GM21367 (cell line): ENCODE data around the gene NCAM2.
"Not testable (repeated sequence)": the region's sequence is repeated elsewhere in the genome, so short reads cannot be mapped to it uniquely, and the experiment has no call there.

Source experiments
- ATAC-seq: cut with Tn5 transposase; IDR thresholded peaks from one replicate; pipeline ENCODE4 v1.9.1; 2021; ENCODE audit not compliant: unreplicated experiment

The NCAM2 gene

DNA sequence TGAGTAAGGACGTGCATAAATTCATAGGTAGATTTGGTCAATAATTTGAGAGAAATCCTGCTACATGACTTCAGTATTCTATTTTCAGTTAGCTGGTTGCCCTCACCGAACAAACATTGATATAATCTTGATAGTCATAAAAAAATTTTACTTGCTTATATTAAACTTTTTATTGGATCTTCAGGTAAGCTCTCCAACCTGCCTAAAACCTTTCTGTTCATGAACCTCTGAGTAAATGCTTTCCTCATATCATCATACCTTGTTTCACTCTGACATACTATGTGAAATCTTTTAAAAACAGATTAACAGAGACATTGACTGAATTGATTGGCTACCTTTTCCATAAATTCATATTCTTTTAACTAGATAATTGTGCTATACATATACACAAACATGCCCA, 299.0 kb downstream of the NCAM2 start:
- ATAC-seq: no peak

DNA sequence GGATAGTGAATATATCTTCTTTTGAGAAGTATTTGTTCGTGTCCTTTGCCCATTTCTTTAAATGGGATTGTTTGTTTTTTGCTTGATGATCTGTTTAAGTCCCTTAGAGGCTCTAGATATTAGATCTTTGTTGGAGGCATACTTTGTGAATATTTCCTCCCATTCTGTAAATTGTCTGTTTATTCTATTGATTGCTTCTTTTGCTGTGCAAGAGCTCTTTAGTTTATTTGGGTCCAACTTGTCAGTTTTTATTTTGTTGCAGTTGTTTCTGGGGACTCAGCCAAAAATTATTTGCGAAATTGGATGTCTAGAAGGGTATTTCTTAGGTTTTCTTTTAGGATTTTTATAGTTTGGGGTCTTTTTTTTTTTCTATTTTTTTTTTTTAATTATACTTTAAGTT, 302.8 kb downstream of the NCAM2 start:
- ATAC-seq: no peak

DNA sequence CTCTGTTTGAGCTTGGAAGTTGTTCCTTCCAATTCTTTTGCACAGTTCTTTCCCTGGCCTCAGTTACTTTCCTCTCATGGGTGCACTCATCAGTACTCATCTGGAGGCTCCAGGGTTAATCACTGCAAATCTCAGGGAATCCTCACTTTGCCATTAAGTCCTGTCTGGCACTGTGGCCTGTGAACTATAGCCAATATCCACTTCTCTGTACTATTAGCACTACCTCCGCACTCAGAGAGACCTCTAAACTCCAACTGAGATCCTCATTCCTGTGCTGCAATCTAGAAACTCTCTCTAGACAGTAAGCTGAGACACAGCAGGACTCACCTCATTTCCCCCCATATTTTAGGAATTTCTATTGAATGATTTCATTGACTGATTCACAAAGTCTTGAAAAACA, 311.3 kb downstream of the NCAM2 start:
- ATAC-seq: no peak

DNA sequence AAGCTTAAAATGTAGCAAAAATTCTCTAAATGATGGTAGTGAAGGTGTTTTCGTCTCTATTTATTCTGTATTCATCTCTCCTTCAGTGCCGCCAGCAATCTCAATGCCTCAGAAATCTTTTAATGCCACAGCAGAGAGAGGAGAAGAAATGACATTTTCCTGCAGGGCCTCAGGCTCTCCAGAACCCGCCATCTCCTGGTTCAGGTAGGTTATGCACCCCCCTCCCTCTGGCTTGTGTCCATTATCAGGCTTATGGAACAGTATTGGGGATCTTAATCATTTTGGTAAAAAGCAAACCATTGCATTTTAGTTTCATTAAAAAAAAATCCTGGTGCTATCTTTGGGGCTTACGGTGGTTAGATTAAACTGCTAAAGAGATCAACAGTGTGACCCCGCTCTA, 326.1 kb downstream of the NCAM2 start:
- ATAC-seq: no peak

DNA sequence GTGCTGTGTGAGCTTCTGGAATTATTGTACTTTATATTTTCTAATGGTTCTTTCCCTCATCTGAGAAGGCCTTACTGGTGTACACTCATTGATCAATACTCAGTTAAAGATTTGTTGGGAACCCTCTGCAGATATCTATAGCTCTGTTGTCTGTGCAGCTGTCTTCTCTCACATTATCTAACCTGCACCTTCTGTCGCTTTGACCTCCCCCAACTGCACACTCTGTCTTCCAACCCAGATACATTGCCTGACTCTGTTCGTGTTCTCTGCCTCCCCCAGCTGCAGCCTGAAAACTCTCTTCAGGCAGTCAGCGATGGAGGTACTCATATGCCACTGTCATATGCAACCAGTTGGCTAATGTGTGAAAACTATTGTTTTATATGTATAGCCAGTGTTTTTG, 334.3 kb downstream of the NCAM2 start:
- no peak for ATAC-seq

- ATAC-seq: no peak
These were observed 342.8 kb downstream of the NCAM2 start for GRCh38 chr21:21341041-21341440.

DNA sequence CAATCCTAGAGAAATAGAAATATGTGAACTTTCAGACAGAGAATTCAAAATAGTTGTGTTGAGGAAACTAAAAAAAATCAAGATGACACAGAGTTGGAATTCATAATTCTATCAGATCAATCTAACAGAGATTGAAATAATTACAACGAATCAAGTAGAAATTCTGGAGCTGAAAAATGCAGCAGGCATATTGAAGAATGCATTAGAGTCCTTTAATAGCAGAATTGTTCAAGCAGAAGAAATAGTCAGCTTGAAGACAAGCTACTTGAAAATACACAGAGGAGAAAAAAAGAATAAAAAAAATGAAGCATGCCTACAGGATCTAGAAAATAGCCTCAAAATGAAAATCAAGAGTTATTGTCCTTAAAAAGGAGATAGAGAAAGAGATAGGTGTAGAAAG, 347.1 kb downstream of the NCAM2 start:
- ATAC-seq: no peak

DNA sequence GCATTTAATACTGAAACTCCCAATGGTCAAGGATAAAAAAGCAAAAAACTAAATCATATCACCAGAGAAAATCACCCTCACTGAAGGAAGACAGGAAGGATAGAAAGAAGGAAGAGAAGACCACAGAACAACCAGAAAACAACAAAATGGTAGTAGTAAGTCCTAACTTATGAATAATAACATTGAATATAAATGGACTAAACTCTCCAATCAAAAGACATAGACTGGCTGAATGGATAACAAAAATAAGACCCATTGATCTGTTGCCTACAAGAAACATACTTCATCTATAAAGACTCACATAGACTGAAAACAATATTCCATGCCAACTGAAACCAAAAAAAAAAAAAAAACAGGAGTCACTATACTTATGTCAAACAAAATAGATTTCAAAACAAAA, 347.7 kb downstream of the NCAM2 start:
- no peak for ATAC-seq

DNA sequence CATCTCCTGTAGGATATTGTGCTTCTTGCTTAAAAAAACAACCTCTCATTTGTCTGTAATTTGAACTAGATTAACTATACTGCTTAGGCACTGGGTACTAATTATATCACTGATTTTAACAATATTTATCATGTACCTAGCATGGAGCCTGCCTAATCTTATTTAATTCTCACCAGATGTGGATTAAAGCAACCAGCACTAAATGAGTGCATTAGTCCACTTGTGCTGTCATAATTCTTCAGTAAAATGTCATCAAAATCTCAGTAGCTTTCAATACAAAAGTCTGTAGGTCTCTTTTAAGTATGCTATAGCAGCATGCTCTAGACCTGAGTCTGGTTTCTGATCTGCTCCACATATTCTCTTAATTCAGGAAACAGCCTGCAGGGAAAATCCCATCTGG, 368.1 kb downstream of the NCAM2 start:
- ATAC-seq: no peak

- ATAC-seq: no peak
These were observed 369.4 kb downstream of the NCAM2 start for GRCh38 chr21:21367583-21367982.

- no peak for ATAC-seq
These were observed 375.8 kb downstream of the NCAM2 start for GRCh38 chr21:21373969-21374368.

GRCh38 chr21:21383126-21383525, 384.9 kb downstream of the NCAM2 start:
- no peak for ATAC-seq

DNA sequence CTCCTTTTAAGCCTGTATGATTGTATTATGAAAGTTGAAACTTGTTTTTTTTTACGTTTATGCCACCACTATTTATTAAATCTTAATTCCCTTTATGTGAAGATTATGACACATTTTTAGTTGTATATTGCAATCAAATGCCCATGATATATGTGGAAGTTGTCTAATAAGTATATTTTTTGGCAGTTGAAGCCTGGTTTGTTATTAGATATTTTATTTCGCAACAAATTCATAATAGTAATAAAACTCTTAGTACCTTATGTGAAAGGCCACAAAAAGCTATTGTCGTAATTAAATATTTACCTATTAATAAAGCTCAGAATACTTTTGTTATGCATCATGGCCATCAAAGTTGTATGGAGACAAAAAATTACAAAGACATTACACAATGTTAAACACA, 386.8 kb downstream of the NCAM2 start:
- ATAC-seq: no peak

DNA sequence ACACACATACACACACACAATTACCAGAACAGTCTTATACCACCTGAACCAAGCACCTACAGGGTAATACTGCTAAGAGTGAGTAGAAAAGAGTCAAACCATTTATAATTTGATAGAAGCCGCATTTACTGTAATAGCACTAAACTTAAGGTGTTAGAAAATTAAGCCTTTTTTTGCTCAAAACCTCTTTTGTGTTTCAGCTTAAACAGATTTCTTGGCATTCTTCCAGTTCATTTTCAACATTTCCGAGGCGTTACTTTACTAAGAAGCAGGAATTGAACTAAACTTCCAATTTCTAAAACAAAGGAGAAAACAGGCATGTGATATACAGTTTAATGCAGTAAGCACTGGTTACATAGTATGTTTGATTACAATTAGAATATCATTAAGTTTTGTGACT, 387.2 kb downstream of the NCAM2 start:
- no peak for ATAC-seq

DNA sequence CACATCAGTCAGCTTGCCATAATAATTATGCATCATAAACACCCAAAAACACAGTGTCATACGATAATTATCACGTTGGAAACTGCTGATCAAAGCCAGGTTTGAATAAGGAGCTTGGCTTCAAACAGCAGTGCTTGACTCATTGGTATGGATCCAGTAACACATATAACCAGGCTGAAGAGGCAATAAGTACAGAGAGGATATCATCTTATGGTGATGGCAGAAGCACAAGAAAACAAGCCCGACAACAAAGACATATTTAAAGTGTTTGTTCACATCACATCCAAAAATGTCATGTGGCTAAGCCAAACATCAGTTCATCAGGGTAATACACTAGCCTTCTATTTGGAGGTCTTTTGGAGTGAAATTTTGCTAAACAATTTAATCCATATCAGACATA, 389.7 kb downstream of the NCAM2 start:
- ATAC-seq: no peak

DNA sequence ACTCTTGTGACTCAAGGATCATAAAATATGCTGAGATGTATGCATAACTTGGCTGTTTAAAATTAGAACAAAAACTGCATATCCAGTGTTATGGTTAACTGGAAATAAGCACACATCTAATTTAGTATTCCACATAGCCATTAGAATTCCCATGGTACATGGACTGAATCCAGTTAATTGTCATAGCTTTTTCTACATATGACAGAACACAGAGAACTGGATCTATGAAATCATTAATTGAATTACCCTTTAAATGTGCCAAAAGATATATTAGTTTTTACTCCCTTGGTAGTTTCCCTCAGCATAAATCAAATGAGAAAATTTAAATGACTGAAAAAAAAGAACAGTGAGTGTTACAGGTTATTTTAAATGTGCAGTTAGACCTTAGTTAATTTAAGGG, 395.9 kb downstream of the NCAM2 start:
- ATAC-seq: no peak

DNA sequence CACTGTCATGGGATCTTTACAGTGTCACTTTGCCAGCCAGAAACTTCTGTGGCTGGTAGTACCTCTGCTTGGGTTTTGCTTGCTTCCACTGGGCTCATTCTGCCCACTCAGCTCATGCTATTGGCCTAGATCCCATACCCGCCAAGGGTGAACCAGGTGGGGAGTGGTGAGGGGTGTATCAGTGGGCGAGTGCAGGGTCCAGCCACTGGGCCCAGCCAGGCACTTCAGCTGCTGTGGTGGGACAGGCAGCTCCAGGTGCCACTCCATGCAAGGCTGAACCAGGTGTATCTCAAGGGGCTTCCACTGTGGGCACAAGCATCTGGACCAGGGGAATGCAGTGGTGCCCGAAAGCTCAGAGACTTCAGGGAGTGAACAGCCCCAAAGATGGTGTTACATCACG, 398.2 kb downstream of the NCAM2 start:
- ATAC-seq: no peak

- ATAC-seq: no peak
These were observed 399.3 kb downstream of the NCAM2 start for GRCh38 chr21:21397464-21397863.

DNA sequence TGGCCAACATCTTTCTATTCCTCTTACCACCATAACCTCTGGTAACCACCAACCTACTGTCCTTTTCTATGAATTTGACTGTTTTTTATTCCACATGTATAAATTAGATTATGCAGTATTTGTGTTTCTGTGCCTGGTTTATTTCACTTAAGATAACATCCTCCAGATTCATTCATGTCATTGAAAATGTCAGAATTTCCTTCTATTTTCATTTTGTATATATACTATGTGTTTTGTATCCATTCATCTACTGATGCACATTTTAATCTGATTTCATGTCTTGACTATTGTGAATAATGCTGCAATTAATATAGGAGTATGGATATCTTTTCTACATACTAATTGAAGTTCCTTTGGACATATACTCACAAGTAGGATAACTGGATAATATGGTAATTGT, 403.2 kb downstream of the NCAM2 start:
- no peak for ATAC-seq

DNA sequence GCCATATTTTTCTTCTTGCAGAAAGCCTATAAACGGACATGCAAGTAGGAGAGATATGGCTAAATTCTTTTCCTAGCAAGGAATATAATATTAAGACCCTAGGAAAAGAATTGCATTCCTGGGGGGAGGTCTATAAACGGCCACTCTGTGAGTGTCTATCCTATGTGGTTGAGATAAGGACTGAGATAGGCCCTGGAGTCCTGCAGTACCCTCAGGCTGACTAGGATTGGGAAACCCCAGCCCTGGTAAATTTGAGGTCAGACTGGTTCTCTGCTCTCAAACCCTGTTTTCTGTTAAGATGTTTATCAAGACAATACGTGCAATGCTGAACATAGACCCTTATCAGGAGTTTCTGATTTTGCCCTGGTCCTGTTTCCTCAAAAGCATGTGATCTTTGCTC, 404.0 kb downstream of the NCAM2 start:
- ATAC-seq: not testable (repeated sequence)

- peak; percentile 57 for ATAC-seq
These were observed 406.1 kb downstream of the NCAM2 start for GRCh38 chr21:21404261-21404660.

- ATAC-seq: no peak
These were observed 408.7 kb downstream of the NCAM2 start for GRCh38 chr21:21406921-21407320.

DNA sequence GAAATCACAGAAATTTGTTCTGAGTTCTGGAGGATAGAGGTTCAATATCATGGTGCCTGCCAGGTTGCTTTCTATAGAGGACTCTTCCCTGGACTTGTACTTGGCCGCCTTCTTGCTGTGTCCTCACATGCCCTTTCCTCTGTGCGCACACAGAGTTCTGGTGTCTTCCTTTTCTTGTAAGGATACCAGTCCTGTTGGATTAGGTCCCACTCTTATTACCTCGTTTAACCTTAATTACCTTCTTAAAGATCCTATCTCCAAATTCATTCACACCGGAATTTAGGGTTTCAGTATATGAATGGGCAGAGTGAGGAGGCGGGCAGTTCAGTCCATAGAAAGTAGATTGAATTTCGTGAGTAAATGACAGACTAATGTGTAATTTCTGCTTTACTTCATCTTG, 413.9 kb downstream of the NCAM2 start:
- no peak for ATAC-seq

DNA sequence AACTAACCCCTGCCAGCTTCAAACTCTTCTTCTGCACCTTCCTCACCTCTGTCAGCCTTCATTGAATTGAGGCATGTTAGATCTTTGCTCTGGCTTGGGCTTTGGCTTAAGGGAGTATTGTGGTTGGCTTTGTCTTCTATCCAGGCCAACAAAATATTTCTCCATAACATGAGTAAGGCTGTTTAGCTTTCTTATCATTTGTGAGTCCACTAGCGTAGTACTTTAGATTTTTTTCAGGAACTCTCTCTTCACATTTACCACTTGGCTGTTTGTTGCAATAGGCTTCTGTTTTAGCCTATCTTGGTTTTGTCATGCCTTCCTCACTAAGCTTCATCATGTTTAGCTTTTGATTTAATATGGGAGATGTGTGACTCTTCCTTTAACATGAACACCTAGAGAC, 417.5 kb downstream of the NCAM2 start:
- ATAC-seq: no peak
